GM23248 (cell line): ENCODE results near the gene RNF149. TPM values are rescaled to one million over a fixed set of nuclear protein-coding genes. Genes with fewer than 3 reads are reported as not detected.
A peak's percentile ranks its signal among the peaks of the same experiment; 100 is the strongest.

Experiments
- DNase-seq: peaks from one replicate; pipeline ENCODE4 v3.0.0-alpha.2; 2015
- H2AFZ ChIP-seq: fragments of 200-600 bp; sonication (generic); 2 replicates; pipeline ENCODE4 v1.6.1; 2016; ENCODE audit warnings: antibody characterized with exemption
- H3F3A ChIP-seq: fragments of 200-600 bp; sonication (generic); 2 replicates; pipeline ENCODE4 v1.6.1; 2016; ENCODE audit warnings: mild to moderate bottlenecking, antibody characterized with exemption, mixed run types; ENCODE audit not compliant: insufficient read depth
- H3K27ac ChIP-seq: fragments of 200-600 bp; sonication (generic); 2 replicates; pipeline ENCODE4 v1.5.1; 2016; ENCODE audit warnings: mild to moderate bottlenecking
- H3K27me3 ChIP-seq: fragments of 200-600 bp; sonication (generic); replicated peaks from 2 replicates; pipeline ENCODE4 v1.6.1; 2016; ENCODE audit warnings: mild to moderate bottlenecking; ENCODE audit not compliant: insufficient read depth
- H3K36me3 ChIP-seq: fragments of 200-600 bp; sonication (generic); 2 replicates; pipeline ENCODE4 v1.6.1; 2016; ENCODE audit warnings: low read depth, mild to moderate bottlenecking
- H3K4me1 ChIP-seq: fragments of 200-600 bp; sonication (generic); 2 replicates; pipeline ENCODE4 v1.6.1; 2016; ENCODE audit warnings: mild to moderate bottlenecking; ENCODE audit not compliant: insufficient read depth
- H3K4me2 ChIP-seq: fragments of 200-600 bp; sonication (generic); one replicate; pipeline ENCODE4 v1.6.1; 2016; ENCODE audit warnings: mild to moderate bottlenecking; ENCODE audit not compliant: unreplicated experiment
- H3K4me3 ChIP-seq: fragments of 200-600 bp; sonication (generic); 2 replicates; pipeline ENCODE4 v1.5.1; 2016; ENCODE audit warnings: mild to moderate bottlenecking
- H3K79me2 ChIP-seq: fragments of 200-600 bp; sonication (generic); 2 replicates; pipeline ENCODE4 v1.6.1; 2016; ENCODE audit warnings: mild to moderate bottlenecking; ENCODE audit not compliant: insufficient read depth
- H3K9ac ChIP-seq: fragments of 200-600 bp; sonication (generic); 2 replicates; pipeline ENCODE4 v1.6.1; 2016; ENCODE audit warnings: mild to moderate bottlenecking
- H3K9me2 ChIP-seq: fragments of 200-600 bp; sonication (generic); 2 replicates; pipeline ENCODE4 v1.6.1; 2016; ENCODE audit warnings: mixed run types, mild to moderate bottlenecking, moderate library complexity; ENCODE audit not compliant: insufficient read depth
- H3K9me3 ChIP-seq: fragments of 200-600 bp; sonication (generic); one replicate; pipeline ENCODE4 v1.6.1; 2017; ENCODE audit warnings: low read depth
- H4K20me1 ChIP-seq: fragments of 200-600 bp; sonication (generic); 2 replicates; pipeline ENCODE4 v1.6.0; 2016; ENCODE audit not compliant: insufficient read depth
- EZH2 ChIP-seq: fragments of 200-600 bp; sonication (generic); IDR thresholded peaks from 2 replicates; pipeline ENCODE4 v1.6.1; 2018; ENCODE audit warnings: antibody characterized with exemption, mild to moderate bottlenecking; ENCODE audit not compliant: insufficient read depth, poor library complexity, severe bottlenecking
- EZH2phosphoT487 ChIP-seq: fragments of 200-600 bp; sonication (generic); IDR thresholded peaks from 2 replicates; pipeline ENCODE4 v1.6.1; 2018; ENCODE audit warnings: antibody characterized with exemption, moderate library complexity, mild to moderate bottlenecking, low read depth; ENCODE audit not compliant: insufficient read depth
- WGBS, 2 experiments: methylation state at CpG; one replicate each; pipeline ENCODE4 v1.1.6; 2015 to 2017; ENCODE audit warnings: low lambda C conversion rate in 2 of 2, low coverage in 1 of 2; ENCODE audit errors: missing lambda C conversion rate in 2 of 2; 5-methylcytosine and 5-hydroxymethylcytosine counted together
- in situ Hi-C: fragments of 300-500 bp; cut with MboI; formaldehyde crosslinking; loops from 2 replicates; pipeline ENCODE4 v1.15.0; 2020
- microRNA-seq: library from miRNA; unstranded; fragments of <30 nt; microRNA quantifications from one replicate; pipeline ENCODE4, GENCODE V29; 2016; ENCODE audit warnings: borderline number of aligned reads
- polyA plus RNA-seq: library from polyadenylated mRNA; unstranded; fragments of >200 nt; fragmentation: Nextera tagmentation; extraction: Ambion mirVana; gene quantifications from 2 replicates; pipeline ENCODE4 v1.2.1, GENCODE V29; 2016
- small RNA-seq: library from RNA; depleted of rRNA; stranded (forward); fragments of <200 nt; gene quantifications from one replicate; pipeline ENCODE3, GENCODE V24; 2014; ENCODE audit warnings: low read depth, low replicate concordance
- total RNA-seq: library from RNA; depleted of rRNA; stranded (reverse); fragments of >200 nt; shearing (Covaris generic); gene quantifications from 2 replicates; pipeline ENCODE4 v1.2.3, GENCODE V29; 2014; rRNA removed

The RNF149 gene
- total and polyA plus RNA-seq, 2 experiments from 2014 or later: 51.9 to 58.1 TPM

DNA sequence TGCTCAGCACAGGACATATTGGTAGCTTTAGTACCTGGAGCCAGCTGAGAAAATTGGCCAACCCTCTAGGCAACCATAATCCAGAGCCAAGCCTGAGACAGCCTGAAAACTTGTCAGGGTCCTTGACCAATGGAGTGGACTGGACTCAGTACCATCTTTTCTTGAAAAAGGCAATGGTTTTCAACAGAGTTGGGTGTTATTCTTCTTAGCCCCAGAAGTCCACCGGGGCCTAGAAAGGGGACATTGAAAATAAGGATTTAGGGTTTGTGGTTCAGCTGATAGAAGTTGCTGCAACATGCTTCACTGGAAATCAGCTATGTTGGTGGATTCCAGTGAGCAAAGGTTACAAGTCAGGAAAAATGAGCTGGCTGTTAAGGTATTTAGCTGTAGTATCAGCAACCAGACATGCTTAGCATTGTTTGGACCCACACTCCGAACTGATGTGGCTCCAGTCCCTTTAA lies 77.9 kb downstream of the RNF149 start:
- TF ChIP-seq EZH2phosphoT487: no peak
- no peak for TF ChIP-seq EZH2
- WGBS, 2 experiments: 61 to 66% methylated on average over 2 of the region's 2 CpGs
- Histone ChIP-seq H3K27me3 (no peaks in the 10 kb centered on the region), H4K20me1 (no peaks in the 10 kb centered on the region), H3K36me3 (no peaks in the 10 kb centered on the region), H3K79me2 (no peaks in the 10 kb centered on the region), H3K9me3 (no peaks in the 10 kb centered on the region), H2AFZ (no peak overlapping the region), H3K27ac (no peak overlapping the region), H3K9ac (no peak overlapping the region), H3K4me2 (no peak overlapping the region), H3K9me2 (no peaks in the 10 kb centered on the region), H3K4me3 (no peak overlapping the region), H3F3A (no peaks in the 10 kb centered on the region), H3K4me1 (peaks cover 4% of the 10 kb centered on the region; the same call in 1 of the 2 replicates)
- in situ Hi-C loops: no loop called here
- DNase-seq: peak; percentile 35

Small RNA genes lying within 50 kb of the gene (microRNA-seq; reads per million reads assigned to microRNA genes)
- not detected for gene MIR5696

Small RNA genes lying within 50 kb of the gene (small RNA-seq; reads per million reads assigned to genes)
- gene MIR5696 (not detected), gene SNORD89 (5.7 reads per million, percentile 80 among the genes with 10 or more reads in this experiment)

Other genes starting within 250 kb of the RNF149 start
- 2.6 and 3.4 TPM in 2 replicates for gene TBC1D8, start 157.3 kb downstream of the RNF149 start, total RNA-seq
- 2.3 and 2.5 TPM in 2 replicates for gene TBC1D8, start 157.3 kb downstream of the RNF149 start, polyA plus RNA-seq
- gene CNOT11, start 55.8 kb downstream of the RNF149 start, total RNA-seq: 30.6 and 33.3 TPM in 2 replicates
- gene CNOT11, start 55.8 kb downstream of the RNF149 start, polyA plus RNA-seq: 22.6 and 24.6 TPM in 2 replicates
- under 0.01 and 0.22 TPM in 2 replicates for gene CREG2, start 78.8 kb upstream of the RNF149 start, total RNA-seq
- 0.15 TPM in 1 of 2 replicates, not detected in the other for gene CREG2, start 78.8 kb upstream of the RNF149 start, polyA plus RNA-seq
- 5.1 and 6.4 TPM in 2 replicates for gene RFX8, start 166.4 kb upstream of the RNF149 start, total RNA-seq
- gene RFX8, start 166.4 kb upstream of the RNF149 start, polyA plus RNA-seq: 4.4 and 5.9 TPM in 2 replicates